ENCODE results near the gene ATRAID. TPM values are rescaled to one million over a fixed set of nuclear protein-coding genes. Genes with fewer than 3 reads are reported as not detected.

The ATRAID gene
- total RNA-seq, 1 experiment from 2014 or later, result 196 TPM

- no peak for DNase-seq (ENCODE audit: low spot score)
Observed at GRCh38 chr2:27249891-27250651, 38.2 kb downstream of the ATRAID start.

- no peak for DNase-seq (ENCODE audit: low spot score)
Observed at GRCh38 chr2:27250652-27251379, 39.0 kb downstream of the ATRAID start.

- DNase-seq (ENCODE audit: low spot score), result no peak
Observed at GRCh38 chr2:27251766-27252165, 39.9 kb downstream of the ATRAID start.

- DNase-seq (ENCODE audit: low spot score), result no peak
Observed at GRCh38 chr2:27255187-27255586, 43.3 kb downstream of the ATRAID start.

GRCh38 chr2:27255660-27256059, 43.8 kb downstream of the ATRAID start:
- no peak for DNase-seq (ENCODE audit: low spot score)

GRCh38 chr2:27256855-27257454, 45.1 kb downstream of the ATRAID start:
- no peak for DNase-seq (ENCODE audit: low spot score)

- DNase-seq (ENCODE audit: low spot score), result no peak
Observed at GRCh38 chr2:27258051-27258450, 46.2 kb downstream of the ATRAID start.

GRCh38 chr2:27261241-27261925, 49.5 kb downstream of the ATRAID start:
- DNase-seq (ENCODE audit: low spot score), result no peak

- no peak for DNase-seq (ENCODE audit: low spot score)
Observed at GRCh38 chr2:27261926-27262298, 50.1 kb downstream of the ATRAID start.

GRCh38 chr2:27262379-27263286, 50.8 kb downstream of the ATRAID start, which contains the start of gene SLC30A3:
Gene SLC30A3 (minus strand): TSS chr2:27263047. CDS start chr2:27262906, 141 bp downstream.
- no peak for DNase-seq (ENCODE audit: low spot score)

GRCh38 chr2:27263287-27264252, 51.7 kb downstream of the ATRAID start:
- no peak for DNase-seq (ENCODE audit: low spot score)

- DNase-seq (ENCODE audit: low spot score), result no peak
Observed at GRCh38 chr2:27264253-27264752, 52.5 kb downstream of the ATRAID start.

- peak; percentile 47 for DNase-seq (ENCODE audit: low spot score)
Observed at GRCh38 chr2:27264753-27265535, 53.1 kb downstream of the ATRAID start.

GRCh38 chr2:27265536-27265870, 53.7 kb downstream of the ATRAID start:
- DNase-seq (ENCODE audit: low spot score), result no peak

Other genes starting within 250 kb of the ATRAID start
- 2.7 and 4.0 TPM in 2 replicates for gene MAPRE3, start 241.4 kb upstream of the ATRAID start, total RNA-seq (2014; rRNA removed; shearing (Covaris generic))
- 34.6 and 37.8 TPM in 2 replicates for gene TMEM214, start 179.1 kb upstream of the ATRAID start, total RNA-seq (2014; rRNA removed; shearing (Covaris generic))
- 25.2 and 27.8 TPM in 2 replicates for gene AGBL5, start 160.4 kb upstream of the ATRAID start, total RNA-seq (2014; rRNA removed; shearing (Covaris generic))
- 328 and 330 TPM in 2 replicates for gene OST4, start 140.4 kb upstream of the ATRAID start, total RNA-seq (2014; rRNA removed; shearing (Covaris generic))
- gene EMILIN1, start 133.4 kb upstream of the ATRAID start, total RNA-seq (2014; rRNA removed; shearing (Covaris generic)), result 10.8 and 30.2 TPM in 2 replicates
- gene KHK, start 125.3 kb upstream of the ATRAID start, total RNA-seq (2014; rRNA removed; shearing (Covaris generic)), result 0.14 and 0.48 TPM in 2 replicates
- 0.31 TPM in 1 of 2 replicates, not detected in the other for gene CGREF1, start 92.9 kb upstream of the ATRAID start, total RNA-seq (2014; rRNA removed; shearing (Covaris generic))
- 0.12 TPM in 1 of 2 replicates, not detected in the other for gene ABHD1, start 88.2 kb upstream of the ATRAID start, total RNA-seq (2014; rRNA removed; shearing (Covaris generic))
- gene PREB, start 77.4 kb upstream of the ATRAID start, total RNA-seq (2014; rRNA removed; shearing (Covaris generic)), result 37.0 and 51.9 TPM in 2 replicates
- gene PRR30, start 72.6 kb upstream of the ATRAID start, total RNA-seq (2014; rRNA removed; shearing (Covaris generic)), result not detected in 2 replicates
- gene TCF23, start 63.0 kb upstream of the ATRAID start, total RNA-seq (2014; rRNA removed; shearing (Covaris generic)), result not detected in 2 replicates
- 22.6 and 26.2 TPM in 2 replicates for gene SLC5A6, start 227 bp downstream of the ATRAID start, total RNA-seq (2014; rRNA removed; shearing (Covaris generic))
- 4.7 and 6.9 TPM in 2 replicates for gene CAD, start 5.3 kb downstream of the ATRAID start, total RNA-seq (2014; rRNA removed; shearing (Covaris generic))
- gene SLC30A3, start 51.0 kb downstream of the ATRAID start, total RNA-seq (2014; rRNA removed; shearing (Covaris generic)), result 0.46 and 0.49 TPM in 2 replicates
- not detected in 2 replicates for gene DNAJC5G, start 63.4 kb downstream of the ATRAID start, total RNA-seq (2014; rRNA removed; shearing (Covaris generic))
- 0.35 TPM in 1 of 2 replicates, not detected in the other for gene TRIM54, start 70.4 kb downstream of the ATRAID start, total RNA-seq (2014; rRNA removed; shearing (Covaris generic))
- gene UCN, start 96.4 kb downstream of the ATRAID start, total RNA-seq (2014; rRNA removed; shearing (Covaris generic)), result 0.53 TPM in 1 of 2 replicates, not detected in the other
- 52.9 and 61.7 TPM in 2 replicates for gene MPV17, start 111.1 kb downstream of the ATRAID start, total RNA-seq (2014; rRNA removed; shearing (Covaris generic))
- 24.5 and 29.9 TPM in 2 replicates for gene GTF3C2, start 144.7 kb downstream of the ATRAID start, total RNA-seq (2014; rRNA removed; shearing (Covaris generic))
- gene EIF2B4, start 158.3 kb downstream of the ATRAID start, total RNA-seq (2014; rRNA removed; shearing (Covaris generic)), result 15.0 and 23.8 TPM in 2 replicates
- 79.6 and 84.6 TPM in 2 replicates for gene SNX17, start 158.6 kb downstream of the ATRAID start, total RNA-seq (2014; rRNA removed; shearing (Covaris generic))
- gene ZNF513, start 168.7 kb downstream of the ATRAID start, total RNA-seq (2014; rRNA removed; shearing (Covaris generic)), result 1.4 and 2.8 TPM in 2 replicates
- gene PPM1G, start 197.6 kb downstream of the ATRAID start, total RNA-seq (2014; rRNA removed; shearing (Covaris generic)), result 72.0 and 81.7 TPM in 2 replicates
- 99.9 and 102 TPM in 2 replicates for gene NRBP1, start 216.6 kb downstream of the ATRAID start, total RNA-seq (2014; rRNA removed; shearing (Covaris generic))
- gene KRTCAP3, start 230.3 kb downstream of the ATRAID start, total RNA-seq (2014; rRNA removed; shearing (Covaris generic)), result not detected in 2 replicates